NCI-H1436 (cell line): ENCODE results near the gene GYG2.
"Not testable (repeated sequence)": the region's sequence is repeated elsewhere in the genome, so short reads cannot be mapped to it uniquely, and the experiment has no call there.

Experiments used
- DNase-seq: peaks from one replicate; lab custom pipeline; 2025; lab: John Stamatoyannopoulos, UW

Gene GYG2

GRCh38 chrX:2871831-2872230 is 43.1 kb downstream of the GYG2 start:
- no peak for DNase-seq

DNA sequence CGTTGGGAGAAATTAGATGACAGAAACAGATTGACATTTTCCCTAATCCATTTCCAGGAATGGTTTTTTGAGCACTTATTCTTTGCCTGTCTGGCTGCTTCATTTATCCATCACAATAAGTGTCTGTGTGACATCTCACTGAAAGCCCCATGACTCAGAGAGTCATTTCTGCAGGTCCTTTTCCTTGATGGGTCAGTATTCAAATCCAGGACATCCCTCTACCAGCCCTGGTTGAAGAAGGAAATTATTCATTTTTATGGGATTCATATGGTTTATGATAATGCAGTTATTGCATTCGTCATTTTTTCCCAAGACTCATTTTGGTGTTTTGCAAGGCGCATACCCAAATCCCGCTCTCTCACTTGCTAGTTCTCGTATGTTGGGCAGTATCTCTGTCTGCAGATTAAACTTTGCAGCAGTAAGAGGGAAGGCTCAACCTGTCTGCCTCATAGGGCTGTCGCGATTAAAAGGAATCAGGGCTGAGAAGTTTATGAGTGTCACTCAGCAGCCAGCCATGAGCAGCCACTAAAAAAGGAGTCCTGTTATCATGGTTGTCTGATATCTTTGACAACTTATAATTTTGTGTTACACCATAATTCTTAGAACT is 44.0 kb downstream of the GYG2 start:
- no peak for DNase-seq

DNA sequence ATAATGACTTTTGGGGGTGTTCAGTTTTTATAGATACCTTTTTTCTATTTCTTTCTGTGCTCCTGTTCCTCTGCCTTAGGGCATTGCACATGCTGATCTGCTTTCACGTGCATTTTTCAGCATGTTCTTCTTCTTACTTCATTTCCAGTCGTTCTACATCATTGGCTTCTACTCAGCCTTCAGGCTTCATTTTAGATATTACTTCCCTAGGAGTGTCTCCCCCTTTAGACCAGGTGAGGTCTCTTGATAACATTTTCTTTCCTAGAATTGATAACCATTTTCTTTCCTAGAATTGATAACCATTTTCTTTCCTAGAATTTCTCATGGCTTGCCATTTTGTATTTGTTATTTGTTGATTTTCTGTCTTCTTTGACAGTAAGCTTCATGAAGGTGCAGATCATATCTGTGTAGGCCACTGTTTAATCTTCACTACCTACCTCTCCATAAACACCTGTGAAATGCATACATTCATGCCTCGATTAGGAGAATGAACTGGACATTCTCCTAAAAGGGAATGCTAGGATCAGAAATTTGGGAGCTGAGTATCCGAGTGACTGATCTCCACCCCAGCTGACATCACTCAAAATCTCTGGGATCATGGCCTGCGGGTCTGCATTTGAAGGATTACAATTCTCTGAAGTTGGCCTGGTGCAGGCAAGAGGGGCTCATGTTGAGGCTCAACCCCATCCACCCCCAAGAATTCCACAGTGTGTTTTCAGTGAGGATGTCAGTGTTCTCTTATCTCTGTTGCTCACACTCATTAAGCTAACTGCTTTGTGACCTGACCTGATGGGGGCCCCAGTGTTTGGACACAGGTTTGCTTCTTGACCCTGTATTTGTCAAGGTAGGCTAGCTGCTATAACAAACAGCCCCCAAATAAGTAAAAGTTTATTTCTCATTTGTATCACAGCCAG is 45.7 kb downstream of the GYG2 start:
- DNase-seq: no peak

DNA sequence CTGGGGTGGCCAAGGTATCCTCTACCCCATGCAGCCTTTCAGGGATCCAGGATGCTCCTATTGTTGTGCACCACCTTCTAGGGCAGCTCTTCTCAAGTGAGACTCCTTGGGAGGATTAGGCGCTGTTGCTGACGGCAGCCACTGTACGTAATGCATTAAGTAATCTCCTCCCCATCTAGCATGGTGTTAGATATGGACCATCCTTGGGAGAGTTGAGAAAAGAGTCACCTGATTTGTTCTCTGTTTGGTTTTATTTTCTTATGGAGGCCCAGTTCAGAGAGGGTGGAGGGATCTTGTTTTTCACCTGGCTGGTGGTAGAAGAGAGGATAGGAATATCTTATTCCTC is 46.4 kb downstream of the GYG2 start:
- DNase-seq: no peak

DNA sequence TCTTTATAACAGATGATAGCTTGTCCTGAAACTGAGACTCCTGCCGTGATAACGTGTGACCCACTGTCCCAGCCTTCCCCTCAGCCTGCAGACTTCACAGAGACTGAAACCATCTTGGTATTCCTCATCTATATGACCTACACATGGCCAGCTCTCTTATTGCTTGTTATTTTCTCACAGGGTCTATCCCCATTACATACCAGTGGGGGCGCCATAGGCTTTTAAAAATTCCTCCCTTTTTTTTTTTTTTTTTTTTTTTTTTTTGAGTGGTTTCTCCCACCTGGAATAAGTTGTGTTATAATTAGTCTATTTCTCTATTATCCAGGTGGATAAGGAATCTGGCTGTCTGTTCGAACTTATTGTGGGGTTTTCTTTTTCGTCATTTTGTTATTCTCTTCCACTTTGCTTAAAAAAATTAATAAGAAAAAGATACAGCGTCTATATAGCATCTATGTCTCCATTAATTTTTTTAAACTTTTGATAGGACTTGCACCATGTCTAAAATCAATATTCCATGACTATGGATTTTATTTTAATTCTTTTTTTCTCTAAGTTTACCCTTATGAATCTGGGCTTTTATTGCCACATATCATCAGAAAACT is 47.2 kb downstream of the GYG2 start:
- DNase-seq: no peak

- DNase-seq: no peak
Measured at GRCh38 chrX:2878563-2878962, 49.8 kb downstream of the GYG2 start.

DNA sequence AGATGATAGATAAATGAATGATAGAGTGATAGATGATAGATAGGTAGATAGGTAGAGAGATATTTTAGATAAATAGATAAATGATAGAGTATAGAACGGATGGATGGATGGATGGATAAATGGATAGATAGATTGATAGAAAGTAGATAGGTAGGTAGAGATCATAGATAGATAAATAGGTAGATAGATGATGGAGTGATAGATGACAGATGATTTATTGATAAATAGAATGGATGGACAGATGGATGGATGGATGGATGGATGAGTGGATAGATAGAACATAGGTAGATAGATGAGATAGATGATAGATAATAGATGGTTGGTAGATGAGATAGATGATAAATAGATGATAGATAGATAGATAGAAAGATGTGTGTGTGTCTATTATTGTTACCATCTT is 50.9 kb downstream of the GYG2 start:
- DNase-seq: no peak

DNA sequence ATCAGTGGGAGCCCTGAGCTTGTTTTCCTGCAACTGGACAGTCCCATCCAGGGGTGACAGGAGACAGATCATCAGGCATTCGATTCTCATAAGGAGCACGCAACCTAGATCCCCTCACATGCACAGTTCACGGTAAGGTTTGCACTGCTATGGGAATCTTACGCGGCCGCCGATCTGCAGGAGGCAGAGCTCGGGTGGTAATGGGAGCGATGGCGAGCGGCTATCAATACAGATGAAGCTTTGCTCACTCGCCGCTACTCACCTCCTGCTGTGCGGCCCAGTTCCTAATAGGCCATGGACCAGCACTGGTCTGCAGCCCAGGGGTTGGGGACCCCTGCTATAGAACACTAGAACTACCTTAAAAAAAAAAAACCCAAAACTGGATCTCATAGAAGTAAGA is 55.0 kb downstream of the GYG2 start:
- no peak for DNase-seq

DNA sequence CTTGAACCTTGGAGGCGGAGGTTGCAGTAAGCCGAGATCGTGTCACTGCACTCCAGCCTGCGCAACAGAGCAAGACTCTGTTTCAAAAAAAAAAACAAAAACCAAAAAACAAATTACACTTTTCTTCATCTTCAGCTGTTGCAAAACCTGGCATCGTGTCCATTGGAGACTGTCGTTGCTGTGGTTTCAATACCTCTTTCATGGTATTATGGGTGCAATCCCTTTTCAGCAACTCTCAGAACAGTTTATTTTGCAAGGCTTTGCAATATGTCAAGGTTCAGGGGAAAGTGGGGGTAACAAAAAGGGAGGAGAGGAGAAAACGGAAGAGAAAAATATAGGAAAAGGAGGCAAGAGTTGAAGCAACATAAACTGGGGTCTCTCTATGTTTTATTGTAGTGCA is 59.6 kb downstream of the GYG2 start:
- no peak for DNase-seq

DNA sequence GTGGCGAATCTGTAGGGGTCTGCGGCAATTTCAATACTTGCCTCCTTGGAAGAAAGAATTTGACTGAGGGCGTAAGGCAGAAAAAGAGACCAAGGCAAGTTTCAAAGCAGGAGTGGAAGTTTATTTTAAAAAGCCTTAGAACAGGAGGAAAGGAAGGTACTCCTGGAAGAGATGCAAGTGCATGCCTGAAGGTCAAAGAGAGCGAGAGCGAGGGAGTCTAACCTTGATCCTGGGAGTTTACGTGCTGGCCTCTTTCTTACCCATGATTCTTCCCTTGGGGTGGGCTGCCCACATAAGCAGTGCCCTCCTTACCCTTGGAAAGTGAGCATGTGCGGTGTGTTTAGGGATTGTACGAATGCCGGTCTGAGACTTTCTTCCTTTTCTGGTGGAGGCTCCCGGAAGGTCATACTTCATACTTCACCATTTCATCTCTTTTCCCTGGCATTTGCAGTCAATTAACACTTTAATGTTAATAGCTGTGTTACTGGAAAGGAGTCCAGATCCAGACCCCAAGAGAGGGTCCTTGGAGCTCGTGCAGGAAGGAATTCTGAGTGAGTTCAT is 60.4 kb downstream of the GYG2 start:
- DNase-seq: no peak

DNA sequence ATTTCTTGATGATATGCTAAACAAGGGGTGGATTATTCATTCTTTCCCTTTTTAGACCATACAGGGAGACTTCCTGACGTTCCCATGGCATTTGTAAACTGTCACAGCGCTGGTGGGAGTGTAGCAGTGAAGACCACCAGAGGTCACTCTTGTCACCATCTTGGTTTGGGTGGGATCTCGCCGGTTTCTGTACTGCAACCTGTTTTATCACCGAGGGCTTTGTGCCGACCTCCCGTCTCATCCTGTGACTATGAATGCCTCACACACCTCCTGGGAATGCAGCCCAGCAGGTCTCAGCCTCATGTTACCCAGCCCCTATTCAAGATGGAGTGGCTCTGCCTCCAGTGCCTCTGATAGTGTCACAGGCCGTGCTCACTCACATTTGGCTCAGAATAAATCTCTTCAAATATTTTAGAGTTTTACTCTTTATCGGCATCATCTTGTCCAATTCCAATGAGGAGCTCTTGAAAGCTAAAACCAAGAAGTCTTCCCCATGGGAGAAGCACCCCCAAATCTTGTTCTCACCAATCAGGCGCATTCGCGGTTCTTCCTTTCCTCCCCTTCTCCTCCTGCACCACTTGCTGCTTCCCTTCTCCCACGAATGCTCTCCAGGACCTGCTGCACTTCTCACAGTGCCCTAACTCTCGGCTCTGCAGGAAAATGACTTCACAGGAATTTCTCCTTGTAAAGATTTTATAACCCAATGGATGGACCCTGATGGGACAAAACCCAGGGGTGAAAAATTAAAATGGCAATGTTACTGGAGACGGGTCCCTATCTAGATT is 61.2 kb downstream of the GYG2 start:
- not testable (repeated sequence) for DNase-seq

DNA sequence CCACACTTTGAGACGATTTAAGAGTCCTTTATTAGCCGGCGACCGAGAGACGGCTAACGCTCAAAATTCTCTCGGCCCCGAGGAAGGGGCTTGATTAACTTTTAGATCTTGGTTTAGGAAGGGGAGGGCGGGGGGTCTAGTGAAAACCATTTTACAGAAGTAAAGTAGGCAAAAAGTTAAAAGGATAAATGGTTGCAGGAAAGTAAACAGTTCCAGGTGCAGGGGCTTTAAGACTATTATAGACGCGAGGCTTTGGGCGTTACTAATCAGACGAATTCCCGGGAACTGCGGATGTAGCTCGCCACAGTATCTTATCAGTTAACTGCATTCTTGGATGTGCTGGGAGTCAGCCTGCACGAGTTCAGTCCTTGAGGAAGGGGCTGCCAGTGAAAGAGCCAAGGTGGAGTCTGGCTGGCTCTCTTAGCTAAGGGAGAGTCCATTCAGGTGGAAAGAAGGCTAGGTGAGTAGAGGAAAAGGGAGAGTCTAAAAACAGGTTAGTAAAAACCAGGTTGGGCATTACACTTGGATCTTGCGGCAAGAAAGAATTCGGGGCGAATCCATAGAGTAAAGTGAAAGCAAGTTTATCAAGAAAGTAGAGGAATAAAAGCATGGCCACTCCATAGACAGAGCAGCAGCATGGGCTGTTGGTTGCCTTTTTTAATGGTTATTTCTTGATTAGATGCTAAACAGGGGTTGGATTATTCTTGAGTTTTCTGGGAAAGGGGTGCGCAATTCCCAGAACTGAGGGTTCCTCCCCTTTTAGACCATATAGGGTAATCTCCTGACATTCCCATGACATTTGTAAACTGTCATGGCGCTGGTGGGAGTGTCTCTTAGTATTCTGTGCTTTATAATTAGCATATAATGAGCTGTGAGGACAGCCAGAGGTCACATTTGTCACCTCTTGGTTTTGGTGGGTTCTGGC is 62.1 kb downstream of the GYG2 start:
- not testable (repeated sequence) for DNase-seq

DNA sequence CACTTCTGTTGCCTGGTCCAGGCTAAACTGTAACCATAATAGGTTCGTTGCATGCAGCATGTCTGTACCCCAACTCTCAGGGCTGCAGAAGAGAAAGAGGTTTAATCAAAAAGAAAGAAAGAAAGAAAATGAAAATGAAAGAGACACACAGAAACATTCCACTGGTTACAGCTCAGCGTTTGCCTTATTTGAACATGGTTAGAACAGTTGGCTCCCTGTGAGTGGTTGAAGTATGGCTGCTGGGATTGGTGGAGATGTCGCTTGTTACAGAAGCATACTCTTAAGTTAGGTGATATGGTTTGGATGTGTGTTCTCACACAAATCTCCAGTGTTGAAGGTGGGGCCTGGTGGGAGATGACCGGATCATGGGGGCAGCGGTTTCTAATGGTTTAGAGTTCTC is 64.1 kb downstream of the GYG2 start:
- DNase-seq: no peak

GRCh38 chrX:2894885-2895292 is 66.2 kb downstream of the GYG2 start:
- DNase-seq: no peak

- no peak for DNase-seq
Measured at GRCh38 chrX:2897311-2897689, 68.6 kb downstream of the GYG2 start.

DNA sequence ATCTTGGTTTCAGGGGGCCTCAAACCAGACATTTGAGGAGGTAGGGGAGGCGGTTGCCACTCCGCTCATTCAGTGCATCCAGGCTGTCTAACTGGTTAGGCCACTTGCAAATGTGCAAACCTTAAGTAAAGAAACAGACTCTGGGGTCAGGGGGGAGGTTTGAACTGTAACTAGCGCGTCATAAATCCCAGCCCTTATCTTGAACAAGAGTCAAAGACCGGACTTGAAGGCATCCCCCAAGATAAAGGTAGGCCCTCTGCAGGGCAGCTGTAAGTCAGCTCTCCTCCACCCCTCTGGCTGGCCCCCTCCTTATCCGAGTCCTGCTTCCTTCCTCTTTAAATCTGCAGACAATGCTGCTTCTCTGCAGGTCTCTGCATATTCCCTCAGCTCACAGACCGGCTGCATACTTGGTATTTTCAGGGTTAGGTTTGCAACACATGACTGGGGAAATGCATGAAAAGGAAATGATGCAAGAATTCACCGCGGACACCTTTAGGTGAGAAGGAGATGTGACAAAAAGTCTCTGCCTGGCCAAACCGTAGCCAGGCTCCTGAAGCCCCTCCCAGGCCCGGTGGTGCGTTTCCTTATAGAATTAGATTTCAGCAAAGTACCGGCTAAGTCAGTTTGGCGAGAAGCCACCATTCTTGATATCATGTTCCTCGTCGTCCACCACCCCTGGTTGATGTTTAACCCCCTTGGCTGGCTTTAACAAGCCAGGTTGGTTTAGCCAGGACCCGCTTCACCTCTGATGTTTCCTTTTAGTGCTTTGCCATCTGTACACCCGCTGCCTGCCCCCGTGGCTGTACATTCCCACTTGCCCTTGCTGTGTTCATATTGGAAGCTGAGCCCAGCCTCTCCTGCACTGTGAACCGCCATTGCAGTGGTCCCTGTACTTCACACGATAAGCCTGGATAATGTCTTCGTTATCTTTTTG is 69.2 kb downstream of the GYG2 start:
- not testable (repeated sequence) for DNase-seq

DNA sequence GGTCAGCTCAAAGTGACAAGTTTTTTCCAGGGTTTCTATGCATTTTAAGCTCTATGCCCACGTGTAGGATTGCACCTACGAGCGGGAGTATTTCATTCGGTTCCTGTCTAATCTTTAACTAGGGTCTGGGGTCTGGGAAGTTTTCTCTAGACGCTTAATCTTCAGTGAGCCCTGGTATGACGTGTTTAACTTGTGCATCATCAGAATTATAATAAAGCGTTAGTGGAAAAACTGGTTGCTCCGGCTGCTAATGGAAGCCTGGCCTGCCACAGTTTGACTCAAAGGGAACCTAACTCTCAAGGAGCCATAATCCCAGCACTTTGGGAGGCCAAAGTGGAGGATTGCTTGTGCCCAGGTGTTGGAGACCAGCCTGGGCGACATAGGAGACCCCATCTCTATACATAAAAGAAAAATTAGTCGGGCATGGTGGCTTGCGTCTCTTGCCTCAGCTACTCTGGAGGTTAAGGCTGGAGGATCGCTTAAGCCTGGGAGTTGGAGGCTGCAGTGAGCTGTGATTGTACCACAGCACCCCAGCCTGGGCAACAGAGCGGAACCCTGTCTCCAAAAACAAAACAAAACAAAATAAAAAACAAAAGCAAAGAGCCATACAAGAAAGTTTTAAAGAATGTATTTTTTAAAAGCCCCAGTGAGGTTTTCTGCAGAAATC is 70.2 kb downstream of the GYG2 start:
- no peak for DNase-seq

GRCh38 chrX:2901367-2902036 is 72.8 kb downstream of the GYG2 start:
- no peak for DNase-seq

- DNase-seq: no peak
Measured at GRCh38 chrX:2902841-2903240, 74.1 kb downstream of the GYG2 start.
